Ovary (tissue), 3 donors: ENCODE measurements around the gene LIFR.

ENCODE experiments used
- CTCF ChIP-seq, 3 donors: fragments of 450-650 bp in 2 of 3; fragments of 200-600 bp in 1 of 3; IDR thresholded peaks; one replicate each; pipeline versions ENCODE4 v1.5.1 to v1.8.0; 2016 to 2022; ENCODE audit warnings: antibody characterized with exemption in 3 of 3, mild to moderate bottlenecking in 1 of 3
- EP300 ChIP-seq: sonication (generic); formaldehyde crosslinking; IDR thresholded peaks from one replicate; pipeline ENCODE4 v1.6.1; 2017; ENCODE audit warnings: antibody characterized with exemption
- POLR2A ChIP-seq: fragments of 450-650 bp; IDR thresholded peaks from one replicate; pipeline ENCODE4 v1.6.1; 2017; ENCODE audit warnings: antibody characterized with exemption, mild to moderate bottlenecking, moderate library complexity
- donor health status: DM: no; HTN: no; CAD: no.

GRCh38 chr5:38553001-38553521 is 3.4 kb downstream of the LIFR start:
- no peak for TF ChIP-seq CTCF (IDR thresholded peaks at IDR 0.05)
- TF ChIP-seq EP300: no peak
- no peak for TF ChIP-seq POLR2A
